GM19455 (cell line): ENCODE measurements around the gene CKAP5.

Experiments used
- ATAC-seq: cut with Tn5 transposase; IDR thresholded peaks from one replicate; pipeline ENCODE4 v1.9.1; 2021; ENCODE audit not compliant: unreplicated experiment

The CKAP5 gene

GRCh38 chr11:46769636-46770221, 76.4 kb downstream of the CKAP5 start:
- no peak for ATAC-seq

- no peak for ATAC-seq
These were observed 79.4 kb downstream of the CKAP5 start for GRCh38 chr11:46766656-46767055.

- no peak for ATAC-seq
These were observed 83.8 kb downstream of the CKAP5 start for GRCh38 chr11:46762248-46762647.

- ATAC-seq, result no peak
These were observed 84.3 kb downstream of the CKAP5 start for GRCh38 chr11:46761807-46762206.

GRCh38 chr11:46760429-46761128, 85.5 kb downstream of the CKAP5 start:
- ATAC-seq, result no peak

- ATAC-seq, result no peak
These were observed 86.9 kb downstream of the CKAP5 start for GRCh38 chr11:46759196-46759595.

- ATAC-seq, result no peak
These were observed 90.1 kb downstream of the CKAP5 start for GRCh38 chr11:46755962-46756361.

GRCh38 chr11:46747150-46747549, 98.9 kb downstream of the CKAP5 start:
- no peak for ATAC-seq

GRCh38 chr11:46745995-46746394, 100.1 kb downstream of the CKAP5 start:
- no peak for ATAC-seq

- ATAC-seq, result no peak
These were observed 100.8 kb downstream of the CKAP5 start for GRCh38 chr11:46745328-46745727.

GRCh38 chr11:46743693-46744339, 102.3 kb downstream of the CKAP5 start:
- ATAC-seq, result no peak

GRCh38 chr11:46743043-46743442, 103.0 kb downstream of the CKAP5 start:
- ATAC-seq, result no peak

- no peak for ATAC-seq
These were observed 104.2 kb downstream of the CKAP5 start for GRCh38 chr11:46741600-46742484.

GRCh38 chr11:46738887-46739286, 107.2 kb downstream of the CKAP5 start:
- no peak for ATAC-seq

GRCh38 chr11:46737699-46738098, 108.4 kb downstream of the CKAP5 start:
- no peak for ATAC-seq

- ATAC-seq, result no peak
These were observed 109.5 kb downstream of the CKAP5 start for GRCh38 chr11:46736615-46737014.

GRCh38 chr11:46736146-46736545, 109.9 kb downstream of the CKAP5 start:
- ATAC-seq, result no peak

GRCh38 chr11:46733234-46733633, 112.8 kb downstream of the CKAP5 start:
- ATAC-seq, result no peak

GRCh38 chr11:46731545-46731944, 114.5 kb downstream of the CKAP5 start:
- no peak for ATAC-seq

GRCh38 chr11:46729110-46730027, 116.7 kb downstream of the CKAP5 start:
- no peak for ATAC-seq
